H1 (cell line): Measurements from ENCODE around the gene DEFB125. TPM values are rescaled to one million over a fixed set of nuclear protein-coding genes. Genes with fewer than 3 reads are reported as not detected.

Source experiments
- CTCF ChIA-PET: fragments of 300-600 bp; sonication (Branson Sonifier 250); formaldehyde crosslinking; loops from one replicate; lab custom pipeline; 2021; ENCODE audit not compliant: partially characterized antibody; lab: Charles Lee
- POLR2A ChIA-PET: fragments of 300-600 bp; sonication (Branson Sonifier 250); formaldehyde crosslinking; loops from one replicate; lab custom pipeline; 2021; ENCODE audit warnings: inconsistent platforms; ENCODE audit not compliant: partially characterized antibody; lab: Charles Lee
- DNase-seq, 2 experiments: peaks; one replicate each; pipeline versions ENCODE4 v3.0.0 to v3.0.0-alpha.2; 2010 to 2022; ENCODE audit warnings: low spot score in 2 of 2, low read depth in 1 of 2, mixed read lengths in 1 of 2
- FAIRE-seq: peaks from 2 replicates; lab custom pipeline; 2011; peaks lifted over from hg19 to GRCh38; lab: Jason Lieb, UNC
- H2AFZ ChIP-seq: 2 replicates; pipeline ENCODE4 v1.8.1; 2012; ENCODE audit warnings: low read length, inconsistent platforms
- H2AK5ac ChIP-seq: 2 replicates; pipeline ENCODE4 v1.6.1; 2013; ENCODE audit warnings: low read depth, low read length
- H2BK120ac ChIP-seq: replicated peaks from 2 replicates; pipeline ENCODE3; 2013; ENCODE audit warnings: low read depth, low read length, inconsistent platforms
- H2BK12ac ChIP-seq: 2 replicates; pipeline ENCODE4 v1.6.1; 2013; ENCODE audit warnings: low read depth, low read length
- H2BK15ac ChIP-seq: 2 replicates; pipeline ENCODE4 v1.6.1; 2013; ENCODE audit warnings: low read length
- H2BK20ac ChIP-seq: 2 replicates; pipeline ENCODE4 v1.6.1; 2013; ENCODE audit warnings: low read length
- H2BK5ac ChIP-seq: 2 replicates; pipeline ENCODE4 v1.6.1; 2013; ENCODE audit warnings: low read depth, low read length
- H3K14ac ChIP-seq: 2 replicates; pipeline ENCODE4 v1.6.1; 2013; ENCODE audit warnings: inconsistent platforms; ENCODE audit not compliant: insufficient read length
- H3K18ac ChIP-seq: 2 replicates; pipeline ENCODE4 v1.6.1; 2013; ENCODE audit warnings: low read length; ENCODE audit errors: extremely low read depth
- H3K23ac ChIP-seq: 2 replicates; pipeline ENCODE4 v1.6.1; 2013; ENCODE audit warnings: inconsistent platforms; ENCODE audit not compliant: insufficient read length
- H3K23me2 ChIP-seq: 2 replicates; pipeline ENCODE4 v1.6.1; 2013; ENCODE audit warnings: low read depth, low read length
- H3K27ac ChIP-seq: 2 replicates; pipeline ENCODE4 v1.6.1; 2011; ENCODE audit warnings: low read depth, low read length, inconsistent platforms
- H3K27me3 ChIP-seq, 4 experiments: replicated peaks in 1 of 4; 1 replicate in 1 of 4; 2 replicates in 3 of 4; pipeline versions ENCODE4 v1.6.1 to v1.8.1; 2011 to 2013; ENCODE audit warnings: low read length in 3 of 4, mild to moderate bottlenecking in 3 of 4, inconsistent platforms in 2 of 4, mixed read lengths in 2 of 4, moderate library complexity in 1 of 4; ENCODE audit not compliant: control insufficient read depth in 3 of 4, insufficient read depth in 3 of 4; ENCODE audit errors: extremely low read depth in 1 of 4
- H3K36me3 ChIP-seq, 4 experiments: 2 replicates each; pipeline versions ENCODE4 v1.6.1 to v1.8.1; 2011 to 2013; ENCODE audit warnings: mild to moderate bottlenecking in 4 of 4, low read length in 3 of 4, moderate library complexity in 2 of 4, control low read depth in 1 of 4, inconsistent platforms in 1 of 4; ENCODE audit not compliant: insufficient read depth in 4 of 4, control insufficient read depth in 2 of 4
- H3K4ac ChIP-seq: replicated peaks from 2 replicates; pipeline ENCODE3; 2013; ENCODE audit warnings: low read length, low read depth, mixed read lengths, inconsistent platforms; ENCODE audit not compliant: insufficient read length
- H3K4me1 ChIP-seq, 4 experiments: replicated peaks in 1 of 4; 1 replicate in 1 of 4; 2 replicates in 3 of 4; pipeline versions ENCODE4 v1.6.1 to v1.8.1; 2011 to 2013; ENCODE audit warnings: low read length in 3 of 4, inconsistent platforms in 2 of 4, mixed read lengths in 1 of 4; ENCODE audit not compliant: insufficient read depth in 4 of 4, control insufficient read depth in 3 of 4
- H3K4me2 ChIP-seq, 2 experiments: 2 replicates each; pipeline versions ENCODE4 v1.6.1 to v1.8.1; 2011 to 2013; ENCODE audit warnings: low read depth in 2 of 2, low read length in 2 of 2, control low read depth in 1 of 2, inconsistent platforms in 1 of 2, mild to moderate bottlenecking in 1 of 2; ENCODE audit not compliant: insufficient read depth in 1 of 2
- H3K4me3 ChIP-seq, 4 experiments: fragments of 200-600, 300-600 bp in 1 of 4; sonication (generic), shearing (Covaris generic), sonication (Bioruptor Twin) in 1 of 4; 2 replicates each; pipeline versions ENCODE4 v1.5.1 to v1.8.1; 2011 to 2016; ENCODE audit warnings: low read length in 4 of 4, low read depth in 3 of 4, control low read depth in 2 of 4, inconsistent platforms in 2 of 4, mild to moderate bottlenecking in 2 of 4, mixed read lengths in 1 of 4, moderate library complexity in 1 of 4; ENCODE audit not compliant: insufficient read depth in 2 of 4; ENCODE audit errors: extremely low read depth in 1 of 4
- H3K56ac ChIP-seq: replicated peaks from 2 replicates; pipeline ENCODE3; 2013; ENCODE audit warnings: low read depth, mild to moderate bottlenecking, mixed read lengths, low read length, inconsistent platforms; ENCODE audit not compliant: insufficient read length
- H3K79me1 ChIP-seq: 2 replicates; pipeline ENCODE4 v1.6.1; 2013; ENCODE audit warnings: low read depth, low read length, control low read depth
- H3K79me2 ChIP-seq, 2 experiments: 2 replicates each; pipeline versions ENCODE4 v1.6.1 to v1.8.1; 2012 to 2013; ENCODE audit warnings: low read length in 2 of 2, mild to moderate bottlenecking in 2 of 2, inconsistent platforms in 1 of 2; ENCODE audit not compliant: insufficient read depth in 2 of 2, control insufficient read depth in 1 of 2
- H3K9ac ChIP-seq, 4 experiments: replicated peaks in 1 of 4; 1 replicate in 1 of 4; 2 replicates in 3 of 4; pipeline versions ENCODE4 v1.6.1 to v1.8.1; 2011 to 2013; ENCODE audit warnings: low read depth in 3 of 4, low read length in 3 of 4, control low read depth in 2 of 4, mild to moderate bottlenecking in 2 of 4, moderate library complexity in 2 of 4, inconsistent platforms in 1 of 4; ENCODE audit errors: extremely low read depth in 1 of 4
- H3K9me3 ChIP-seq, 2 experiments: 2 replicates each; pipeline versions ENCODE4 v1.6.1 to v1.8.1; 2012 to 2013; ENCODE audit warnings: mild to moderate bottlenecking in 2 of 2, moderate library complexity in 2 of 2, control low read depth in 1 of 2, inconsistent platforms in 1 of 2, low read depth in 1 of 2, low read length in 1 of 2, mixed read lengths in 1 of 2; ENCODE audit not compliant: insufficient read depth in 2 of 2
- H4K20me1 ChIP-seq, 2 experiments: replicated peaks in 1 of 2; 2 replicates each; pipeline versions ENCODE3 to v1.8.1; 2011 to 2013; ENCODE audit warnings: inconsistent platforms in 2 of 2, low read length in 2 of 2, mild to moderate bottlenecking in 1 of 2; ENCODE audit not compliant: insufficient read depth in 2 of 2, control insufficient read depth in 1 of 2
- H4K5ac ChIP-seq: 2 replicates; pipeline ENCODE4 v1.6.1; 2013; ENCODE audit warnings: low read length, low read depth, mixed read lengths, inconsistent platforms; ENCODE audit not compliant: insufficient read length
- H4K8ac ChIP-seq: 2 replicates; pipeline ENCODE4 v1.8.0; 2013; ENCODE audit warnings: mild to moderate bottlenecking, moderate library complexity, low read length, inconsistent platforms; ENCODE audit not compliant: insufficient read depth; ENCODE audit errors: extremely low read depth
- H4K91ac ChIP-seq: replicated peaks from 2 replicates; pipeline ENCODE3; 2013; ENCODE audit warnings: low read length, mixed read lengths, inconsistent platforms; ENCODE audit not compliant: insufficient read length
- ATF2 ChIP-seq: IDR thresholded peaks from 2 replicates; pipeline ENCODE4 v1.6.1; 2012; ENCODE audit warnings: low read length, inconsistent platforms
- CHD2 ChIP-seq: IDR thresholded peaks from 2 replicates; pipeline ENCODE4 v1.6.1; 2012; ENCODE audit warnings: low read length, improper control_type of control experiment
- EGR1 ChIP-seq: IDR thresholded peaks from 2 replicates; pipeline ENCODE4 v1.6.1; 2011; ENCODE audit warnings: low read depth, low read length, borderline replicate concordance
- FOSL1 ChIP-seq: IDR thresholded peaks from 2 replicates; pipeline ENCODE4 v1.6.1; 2011; ENCODE audit warnings: mild to moderate bottlenecking, low read depth, low read length, moderate library complexity; ENCODE audit not compliant: insufficient read depth
- GABPA ChIP-seq: IDR thresholded peaks from 2 replicates; pipeline ENCODE4 v1.6.1; 2011; ENCODE audit warnings: mild to moderate bottlenecking, low read length, moderate library complexity, borderline replicate concordance; ENCODE audit not compliant: insufficient read depth
- KDM1A ChIP-seq: fragments of 200-600, 300-600 bp; sonication (generic); IDR thresholded peaks from 2 replicates; pipeline ENCODE4 v1.7.1; 2016; ENCODE audit warnings: mild to moderate bottlenecking, low read length, borderline replicate concordance
- MAX ChIP-seq: IDR thresholded peaks from 2 replicates; pipeline ENCODE4 v1.6.1; 2012; ENCODE audit warnings: inconsistent platforms
- NANOG ChIP-seq: IDR thresholded peaks from 2 replicates; pipeline ENCODE4 v1.6.1; 2011; ENCODE audit warnings: low read length, low read depth, mild to moderate bottlenecking, inconsistent platforms; ENCODE audit not compliant: insufficient read depth, poor library complexity, severe bottlenecking
- POLR2AphosphoS5 ChIP-seq: IDR thresholded peaks from 2 replicates; pipeline ENCODE4 v1.6.1; 2011; ENCODE audit warnings: low read depth, low read length
- RAD21 ChIP-seq, 2 experiments: IDR thresholded peaks in 1 of 2; conservative IDR thresholded peaks in 1 of 2; 2 replicates each; pipeline ENCODE4 v1.6.1; 2011; ENCODE audit warnings: low read depth in 2 of 2, low read length in 2 of 2, improper control_type of control experiment in 1 of 2, inconsistent platforms in 1 of 2, mild to moderate bottlenecking in 1 of 2, moderate library complexity in 1 of 2
- WGBS, 2 experiments: shearing (Covaris generic) in 1 of 2; methylation state at CpG; one replicate each; pipeline versions ENCODE4 v1.1.6 to v1.1.7; 2013 to 2015; ENCODE audit warnings: low lambda C conversion rate in 2 of 2, mixed read lengths in 2 of 2, inconsistent platforms in 1 of 2, low coverage in 1 of 2, missing lambda C conversion rate in 1 of 2; ENCODE audit not compliant: insufficient replicate concordance in 2 of 2, insufficient coverage in 1 of 2, insufficient read length in 1 of 2; ENCODE audit errors: extremely low coverage in 1 of 2, missing lambda C conversion rate in 1 of 2; 5-methylcytosine and 5-hydroxymethylcytosine counted together
- polyA plus RNA-seq, 7 experiments: library from polyadenylated mRNA; depleted of rRNA in 3 of 7; stranded (reverse) in 5 of 7; unstranded in 2 of 7; fragments of >200 nt in 5 of 7; fragments of 200-250 nt in 2 of 7; gene quantifications; 1 replicate in 5 of 7; 2 replicates in 1 of 7; 4 replicates in 1 of 7; pipeline versions ENCODE4 v1.2.1 to v1.2.3, GENCODE V29; 2011 to 2013; ENCODE audit warnings: missing spikeins in 2 of 7, mixed read lengths in 2 of 7
- total RNA-seq: library from RNA; stranded (reverse); fragmentation: NEBNext Ultra II Directional; extraction: Animal tissue kit (Norgen Biotek cat#: 25700); gene quantifications from 2 replicates; pipeline ENCODE4 v1.2.1, GENCODE V29; 2021

The DEFB125 gene
- total and polyA plus RNA-seq, 2 of the 8 experiments (the other 6 are each of a cell fraction or from before 2014, with no cell fraction given): not detected

- no peaks in the 10 kb centered on the region for H3K79me1 ChIP-seq
- DNase-seq (no peak), FAIRE-seq (no peak)
- H4K8ac ChIP-seq: no peak overlapping the region
- no peak overlapping the region for H2BK120ac ChIP-seq
- no peaks in the 10 kb centered on the region for H3K36me3 ChIP-seq
- H3K27me3 ChIP-seq: no peaks in the 10 kb centered on the region
- H3K4me3 ChIP-seq: no peak overlapping the region
- H3K9ac ChIP-seq: no peak overlapping the region
- H4K91ac ChIP-seq: no peak overlapping the region
- ChIA-PET CTCF (no interaction called here), POLR2A (no interaction called here)
- no peak overlapping the region for H2BK20ac ChIP-seq
- WGBS, 2 experiments: 73 to 97% methylated on average over 4 to 6 of the region's 6 CpGs
- H2BK12ac ChIP-seq: no peak overlapping the region
- peaks cover 0 to 3% of the 10 kb centered on the region in 2 experiments for H4K20me1 ChIP-seq
- H3K79me2 ChIP-seq: no peaks in the 10 kb centered on the region
- H4K5ac ChIP-seq: no peak overlapping the region
- H3K9me3 ChIP-seq: peaks cover 10 to 46% of the 10 kb centered on the region in 2 experiments
- no peaks in the 10 kb centered on the region for H3K4me1 ChIP-seq
- no peak overlapping the region for H3K4me2 ChIP-seq
- H3K23me2 ChIP-seq: peaks cover 47% of the 10 kb centered on the region; the same call in 1 of the 2 replicates
- H3K23ac ChIP-seq: no peak overlapping the region
- no peak overlapping the region for H2AFZ ChIP-seq
- H3K27ac ChIP-seq: no peak overlapping the region
- H3K14ac ChIP-seq: no peak overlapping the region
- no peak overlapping the region for H2BK15ac ChIP-seq
- H2BK5ac ChIP-seq: no peak overlapping the region
- no peak overlapping the region for H3K18ac ChIP-seq
- 0 out of 2 replicates have a peak overlapping the region, but pooled peaks have one; percentile 53 for H2AK5ac ChIP-seq
- H3K4ac ChIP-seq: no peak overlapping the region
- peak overlapping the region; percentile 42 for H3K56ac ChIP-seq
- TF ChIP-seq POLR2AphosphoS5 (no peak), GABPA (no peak), NANOG (no peak), KDM1A (no peak), RAD21 (IDR thresholded peaks at IDR 0.05 in 1 of 2, conservative IDR thresholded peaks at IDR 0.05 in 1 of 2; ENCODE audit: low read depth in 2 of 2, low read length in 2 of 2) (no peak), MAX (no peak), ATF2 (no peak), CHD2 (no peak), EGR1 (no peak), FOSL1 (no peak)
These were observed 27.2 kb upstream of the DEFB125 start for GRCh38 chr20:60035-60918.
